PFSK-1 (cell line): Measurements from ENCODE around the gene RBCK1.

ENCODE experiments used
- FOXP2 ChIP-seq: optimal IDR thresholded peaks from 2 replicates; pipeline ENCODE3; 2011; ENCODE audit warnings: borderline replicate concordance, control low read depth, inconsistent platforms; ENCODE audit not compliant: insufficient read depth; ENCODE audit errors: extremely low read length, extremely low read depth
- POLR2AphosphoS5 ChIP-seq: IDR thresholded peaks from 2 replicates; pipeline ENCODE4 v1.6.1; 2012; ENCODE audit warnings: low read depth, mild to moderate bottlenecking, control low read depth, low read length, moderate library complexity
- SIN3A ChIP-seq: IDR thresholded peaks from 2 replicates; pipeline ENCODE4 v1.6.1; 2012; ENCODE audit warnings: mild to moderate bottlenecking, low read length, moderate library complexity, borderline replicate concordance; ENCODE audit not compliant: insufficient read depth
- TAF1 ChIP-seq: IDR thresholded peaks from 2 replicates; pipeline ENCODE4 v1.6.1; 2012; ENCODE audit warnings: low read length, control low read depth, borderline replicate concordance; ENCODE audit not compliant: insufficient read depth
- TF ChIP-seq, protein P1 (sequence below), 2 experiments: IDR thresholded peaks; 2 replicates each; pipeline versions ENCODE4 v1.6.1 to v1.8.0; 2011 to 2012; ENCODE audit warnings: low read depth in 2 of 2, low read length in 2 of 2, control low read depth in 1 of 2, inconsistent platforms in 1 of 2, mild to moderate bottlenecking in 1 of 2, moderate library complexity in 1 of 2; ENCODE audit not compliant: insufficient read depth in 1 of 2

The RBCK1 gene

DNA sequence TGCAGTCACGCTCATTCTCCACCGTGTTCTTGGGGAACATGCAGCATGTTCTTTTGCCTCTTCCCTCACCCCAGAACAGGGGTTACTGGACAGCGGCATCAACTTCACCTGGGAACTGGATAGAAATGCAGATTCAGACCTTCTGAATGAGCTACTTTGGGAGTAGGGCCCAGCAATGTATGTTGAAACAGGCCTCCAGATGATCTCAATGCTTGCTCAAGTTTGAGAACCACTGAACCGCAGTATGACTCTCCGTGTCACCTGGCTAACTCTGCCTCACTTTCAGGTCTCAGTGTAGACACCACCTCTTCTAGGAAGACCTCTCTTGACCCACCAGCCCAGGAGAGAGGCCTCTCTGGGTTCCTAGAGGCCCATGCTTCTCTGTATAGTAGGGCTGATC, 22.7 kb upstream of the RBCK1 start:
- TF ChIP-seq, protein P1, sequence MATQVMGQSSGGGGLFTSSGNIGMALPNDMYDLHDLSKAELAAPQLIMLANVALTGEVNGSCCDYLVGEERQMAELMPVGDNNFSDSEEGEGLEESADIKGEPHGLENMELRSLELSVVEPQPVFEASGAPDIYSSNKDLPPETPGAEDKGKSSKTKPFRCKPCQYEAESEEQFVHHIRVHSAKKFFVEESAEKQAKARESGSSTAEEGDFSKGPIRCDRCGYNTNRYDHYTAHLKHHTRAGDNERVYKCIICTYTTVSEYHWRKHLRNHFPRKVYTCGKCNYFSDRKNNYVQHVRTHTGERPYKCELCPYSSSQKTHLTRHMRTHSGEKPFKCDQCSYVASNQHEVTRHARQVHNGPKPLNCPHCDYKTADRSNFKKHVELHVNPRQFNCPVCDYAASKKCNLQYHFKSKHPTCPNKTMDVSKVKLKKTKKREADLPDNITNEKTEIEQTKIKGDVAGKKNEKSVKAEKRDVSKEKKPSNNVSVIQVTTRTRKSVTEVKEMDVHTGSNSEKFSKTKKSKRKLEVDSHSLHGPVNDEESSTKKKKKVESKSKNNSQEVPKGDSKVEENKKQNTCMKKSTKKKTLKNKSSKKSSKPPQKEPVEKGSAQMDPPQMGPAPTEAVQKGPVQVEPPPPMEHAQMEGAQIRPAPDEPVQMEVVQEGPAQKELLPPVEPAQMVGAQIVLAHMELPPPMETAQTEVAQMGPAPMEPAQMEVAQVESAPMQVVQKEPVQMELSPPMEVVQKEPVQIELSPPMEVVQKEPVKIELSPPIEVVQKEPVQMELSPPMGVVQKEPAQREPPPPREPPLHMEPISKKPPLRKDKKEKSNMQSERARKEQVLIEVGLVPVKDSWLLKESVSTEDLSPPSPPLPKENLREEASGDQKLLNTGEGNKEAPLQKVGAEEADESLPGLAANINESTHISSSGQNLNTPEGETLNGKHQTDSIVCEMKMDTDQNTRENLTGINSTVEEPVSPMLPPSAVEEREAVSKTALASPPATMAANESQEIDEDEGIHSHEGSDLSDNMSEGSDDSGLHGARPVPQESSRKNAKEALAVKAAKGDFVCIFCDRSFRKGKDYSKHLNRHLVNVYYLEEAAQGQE (IDR thresholded peaks at IDR 0.05; ENCODE audit: insufficient read depth in 1 of 2, low read depth in 2 of 2, low read length in 2 of 2): no peak
- no peak for TF ChIP-seq FOXP2
- no peak for TF ChIP-seq TAF1
- no peak for TF ChIP-seq POLR2AphosphoS5
- TF ChIP-seq SIN3A: no peak

DNA sequence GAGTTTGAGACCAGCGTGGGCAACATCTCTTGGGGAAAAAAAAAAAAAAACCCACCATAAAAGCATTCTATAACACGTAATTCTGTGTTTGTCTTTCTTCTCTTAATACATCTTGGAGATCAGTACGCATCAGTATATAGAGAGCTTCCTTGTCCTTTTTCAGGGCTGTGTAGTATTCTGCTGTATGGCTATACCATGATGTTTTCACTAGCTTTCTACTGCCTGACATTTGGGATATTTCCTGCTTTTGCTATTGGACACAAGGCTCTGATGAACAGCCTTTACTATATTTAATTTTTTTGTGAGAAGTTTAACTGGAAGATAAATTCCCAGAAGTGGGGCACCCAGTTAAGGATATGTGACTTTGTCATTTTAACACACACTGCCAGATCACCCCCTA, 20.6 kb upstream of the RBCK1 start:
- TF ChIP-seq, protein P1 (IDR thresholded peaks at IDR 0.05; ENCODE audit: insufficient read depth in 1 of 2, low read depth in 2 of 2, low read length in 2 of 2): no peak
- TF ChIP-seq SIN3A (no peak), TAF1 (no peak), FOXP2 (no peak)

DNA sequence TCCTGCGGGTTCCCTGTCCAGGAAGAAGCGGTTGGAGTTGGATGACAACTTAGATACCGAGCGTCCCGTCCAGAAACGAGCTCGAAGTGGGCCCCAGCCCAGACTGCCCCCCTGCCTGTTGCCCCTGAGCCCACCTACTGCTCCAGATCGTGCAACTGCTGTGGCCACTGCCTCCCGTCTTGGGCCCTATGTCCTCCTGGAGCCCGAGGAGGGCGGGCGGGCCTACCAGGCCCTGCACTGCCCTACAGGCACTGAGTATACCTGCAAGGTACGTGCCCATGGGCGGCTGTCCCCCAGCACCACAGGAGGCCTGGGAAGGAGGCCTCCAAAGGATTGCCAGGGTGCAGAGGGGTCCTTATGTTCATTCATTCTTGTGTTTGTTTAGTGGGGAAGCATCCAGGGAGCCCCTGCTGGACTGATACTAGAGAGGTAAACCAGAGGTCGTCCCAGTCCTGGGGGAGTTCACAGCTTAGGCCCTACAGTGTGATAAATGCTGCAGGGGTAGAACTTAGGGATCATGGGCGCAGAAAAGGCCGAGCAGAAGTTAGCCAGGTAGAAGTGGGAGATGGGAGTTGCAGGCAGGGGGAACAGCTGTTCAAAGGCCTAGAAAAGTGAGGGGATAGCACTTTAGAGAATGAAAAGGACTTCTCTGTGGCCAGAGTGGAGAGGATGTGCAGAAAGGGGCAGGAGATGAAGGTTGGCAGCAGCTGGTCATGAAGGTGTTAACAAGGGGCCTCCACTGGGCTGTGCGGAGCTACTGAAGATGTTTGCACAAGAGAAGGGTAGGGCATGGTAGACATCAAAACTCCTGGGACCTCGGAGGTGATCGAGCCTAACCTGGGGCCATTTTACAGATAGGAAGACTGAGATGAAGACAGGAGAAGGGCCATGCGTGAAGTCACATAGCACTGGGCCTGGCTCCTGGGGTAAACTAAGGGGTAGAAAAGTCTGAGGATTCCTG, 19.8 kb upstream of the RBCK1 start:
- no peak for TF ChIP-seq FOXP2
- TF ChIP-seq SIN3A: no peak
- TF ChIP-seq, protein P1 (IDR thresholded peaks at IDR 0.05; ENCODE audit: insufficient read depth in 1 of 2, low read depth in 2 of 2, low read length in 2 of 2): no peak
- TF ChIP-seq TAF1: no peak
- no peak for TF ChIP-seq POLR2AphosphoS5

DNA sequence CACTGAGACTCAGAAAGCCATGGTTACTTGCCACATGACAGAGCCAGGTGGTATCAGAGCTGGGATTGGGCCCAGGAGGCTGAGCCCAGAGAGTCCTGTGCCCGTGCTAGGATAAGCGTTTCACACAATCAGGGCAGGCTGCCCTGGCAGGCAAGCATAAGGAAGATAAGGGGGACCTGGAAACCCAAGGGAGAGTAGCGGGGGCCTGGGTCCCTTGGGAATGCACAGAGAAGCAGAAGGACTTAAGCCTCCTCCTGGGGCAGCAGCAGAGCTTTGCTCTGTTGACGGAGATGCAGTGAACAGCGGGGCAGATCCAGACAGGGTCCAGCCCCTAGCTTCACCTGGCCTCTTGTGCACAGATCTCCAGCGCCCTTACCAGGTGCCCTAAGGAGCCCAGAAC, 18.9 kb upstream of the RBCK1 start:
- TF ChIP-seq TAF1: no peak
- TF ChIP-seq, protein P1 (IDR thresholded peaks at IDR 0.05; ENCODE audit: insufficient read depth in 1 of 2, low read depth in 2 of 2, low read length in 2 of 2): no peak
- no peak for TF ChIP-seq SIN3A
- no peak for TF ChIP-seq FOXP2
- TF ChIP-seq POLR2AphosphoS5: no peak
